ENCODE results near the gene ZBTB7A. TPM values are rescaled to one million over a fixed set of nuclear protein-coding genes. Genes with fewer than 3 reads are reported as not detected.

ZBTB7A gene
- total and polyA plus RNA-seq, 2 of the 4 experiments (the other 2 are of a cell fraction) = 3.2 to 10.3 TPM

- TF ChIP-seq ELK1 (IDR thresholded peaks at IDR 0.05; ENCODE audit: borderline replicate concordance, low read depth, low read length) = no peak
Measured at GRCh38 chr19:4067396-4068046, 822 bp upstream of the ZBTB7A start (continued).

- Histone ChIP-seq H3K27me3 (ENCODE audit: control insufficient read depth, insufficient read depth, low read length) (no peaks in the 10 kb centered on the region), H2AK9ac (replicated peaks; ENCODE audit: low read depth, low read length, poor library complexity) (peak overlapping the region; percentile 99), H3K9me1 (ENCODE audit: insufficient read depth, low read length) (no peaks in the 10 kb centered on the region), H3K14ac (replicated peaks; ENCODE audit: low read depth, low read length) (no peak overlapping the region; the same call in 1 of the 2 replicates), H3K9me3 (ENCODE audit: control insufficient read depth, insufficient read depth, low read length) (no peaks in the 10 kb centered on the region), H3K79me1 (ENCODE audit: low read depth in 1 of 2, low read length in 2 of 2) (peaks cover 3 to 15% of the 10 kb centered on the region in 2 experiments; a peak in 2 of 4 replicates), H3K36me3 (ENCODE audit: control insufficient read depth, insufficient read depth, low read length) (peaks cover 22% of the 10 kb centered on the region), H3K4ac (ENCODE audit: low read depth, low read length) (peak overlapping the region; percentile 66), H4K5ac (ENCODE audit: low read depth, low read length) (no peak overlapping the region), H3K56ac (ENCODE audit: extremely low read depth, insufficient read depth, low read length) (no peak overlapping the region), H3K4me2 (ENCODE audit: low read depth, low read length) (no peak overlapping the region), H3K4me3 (ENCODE audit: insufficient read depth, low read depth, low read length) (peak overlapping the region; percentile 56), H4K8ac (ENCODE audit: low read depth in 2 of 2, low read length in 2 of 2) (peak overlapping the region in 1 of 2 experiments; percentile 79; a peak in 2 of 4 replicates), H3K9ac (ENCODE audit: low read depth, low read length) (peak overlapping the region; percentile 30), H4K20me1 (ENCODE audit: insufficient read depth, low read length) (peaks cover 37% of the 10 kb centered on the region), H2BK20ac (ENCODE audit: low read depth, low read length) (no peak overlapping the region), H2BK120ac (ENCODE audit: low read depth, low read length) (no peak overlapping the region), H3K4me1 (ENCODE audit: control insufficient read depth, insufficient read depth, low read length) (peaks cover 15% of the 10 kb centered on the region), H2BK5ac (ENCODE audit: low read depth, low read length, poor library complexity, severe bottlenecking) (peak overlapping the region; percentile 59), H2AFZ (replicated peaks; ENCODE audit: low read length, poor library complexity) (peak overlapping the region; percentile 90), H3K27ac (ENCODE audit: insufficient read depth, low read length) (peak overlapping the region; percentile 92), H4K91ac (ENCODE audit: insufficient read depth, low read depth, low read length) (peak overlapping the region; percentile 32; the same call in 1 of the 2 replicates), H2AK5ac (ENCODE audit: low read depth, low read length) (0 out of 2 replicates have a peak overlapping the region, but pooled peaks have one; percentile 20), H3K23ac (ENCODE audit: low read depth, low read length) (no peak overlapping the region), H2BK15ac (ENCODE audit: low read depth, low read length) (no peak overlapping the region), H3K18ac (ENCODE audit: low read depth, low read length) (peak overlapping the region; percentile 38; the same call in 1 of the 2 replicates)
- WGBS, 2 experiments (ENCODE audit: extremely low coverage in 2 of 2, insufficient read length in 1 of 2) = 0% methylated on average over 4 of the region's 31 CpGs; no CpG with 5 or more reads in 1 of the 2 experiments
- no peak for DNase-seq
- in situ Hi-C loops (cut with MboI; ENCODE audit: low sequenced_read_pairs) = no loop called here
- ATAC-seq (ENCODE audit: low read depth) = no peak
- POLR2A ChIA-PET (ENCODE audit: unreplicated experiment) = interaction anchor here (0.7 kb wide), 1 partner anchor 43 kb away, joined by 3 read pairs; no protein-coding TSS in a partner anchor
- intact Hi-C loops (cut with micrococcal nuclease) = loop anchor here (5.0 kb wide), 1 partner anchor 121 kb away; no protein-coding TSS in a partner anchor
- dilution Hi-C loops (cut with HindIII; ENCODE audit: low sequenced_read_pairs, unreplicated experiment) = no loop called here
- CTCF ChIA-PET = no interaction called here
- no TSS peak for BruUV-seq (replicated peaks)
- TF ChIP-seq MAZ (IDR thresholded peaks at IDR 0.05; ENCODE audit: borderline replicate concordance, low read depth, low read length) (no peak), MAFK (IDR thresholded peaks at IDR 0.05; ENCODE audit: low read depth, low read length) (no peak), NFE2L2 (IDR thresholded peaks at IDR 0.05; ENCODE audit: low read depth, low read length) (no peak), RFX5 (IDR thresholded peaks at IDR 0.05; ENCODE audit: low read depth, low read length) (no peak), RAD21 (IDR thresholded peaks at IDR 0.05; ENCODE audit: low read length) (no peak), USF2 (IDR thresholded peaks at IDR 0.05; ENCODE audit: low read depth, low read length) (no peak), RCOR1 (IDR thresholded peaks at IDR 0.05; ENCODE audit: insufficient replicate concordance, low read length) (no peak), BHLHE40 (IDR thresholded peaks at IDR 0.05; ENCODE audit: low read depth, low read length) (no peak), FOS (IDR thresholded peaks at IDR 0.05; ENCODE audit: low read depth, low read length) (no peak), ELK1 (IDR thresholded peaks at IDR 0.05; ENCODE audit: borderline replicate concordance, low read depth, low read length) (no peak)
Measured at GRCh38 chr19:4066176-4066606, 508 bp downstream of the ZBTB7A start.
